Activated CD4-positive, alpha-beta T cell treated with anti-CD3 and anti-CD28 coated beads for 36 hours (primary cell): ENCODE measurements around the gene MACROD2. TPM values are rescaled to one million over a fixed set of nuclear protein-coding genes. Genes with fewer than 3 reads are reported as not detected.

ENCODE experiments used
- ATAC-seq: fragments of 200-7000 bp; cut with Tn5 transposase; one replicate; pipeline ENCODE4 v1.10.0; 2021; ENCODE audit warnings: mild to moderate bottlenecking, moderate library complexity
- CTCF ChIA-PET: fragments of 350-600 bp; sonication (Branson Sonifier 250); formaldehyde crosslinking; loops from one replicate; lab custom pipeline; 2021; ENCODE audit warnings: antibody characterized with exemption; lab: Charles Lee
- POLR2A ChIA-PET: fragments of 350-600 bp; sonication (Branson Sonifier 250); formaldehyde crosslinking; loops from one replicate; lab custom pipeline; 2021; ENCODE audit warnings: antibody characterized with exemption, inconsistent platforms; lab: Charles Lee
- DNase-seq: peaks from one replicate; pipeline ENCODE4 v3.0.0-alpha.2; 2020
- H3K27ac Mint-ChIP-seq: one replicate; pipeline ENCODE4 v1.8.0; 2021; ENCODE audit warnings: mixed read lengths
- H3K27me3 Mint-ChIP-seq: one replicate; pipeline ENCODE4 v1.8.0; 2021; ENCODE audit warnings: mixed read lengths
- H3K36me3 Mint-ChIP-seq: one replicate; pipeline ENCODE4 v1.8.0; 2021; ENCODE audit warnings: low read depth, mixed read lengths
- H3K4me1 Mint-ChIP-seq: one replicate; pipeline ENCODE4 v1.8.0; 2021; ENCODE audit warnings: mixed read lengths
- H3K4me3 Mint-ChIP-seq: one replicate; pipeline ENCODE4 v1.8.0; 2021; ENCODE audit warnings: mild to moderate bottlenecking, moderate library complexity, mixed read lengths
- H3K9me3 Mint-ChIP-seq: one replicate; pipeline ENCODE4 v1.8.0; 2021; ENCODE audit warnings: low read depth, mixed read lengths
- intact Hi-C, 2 experiments: fragments of 100-400 bp; cut with DNase I in 1 of 2; cut with micrococcal nuclease in 1 of 2; formaldehyde crosslinking; loops; one replicate each; pipeline versions ENCODE4 v1.14.2 to v1.15.1; 2022 to 2024; cut with DNase I, micrococcal nuclease
- total RNA-seq, 2 experiments: library from RNA; stranded (reverse); gene quantifications; one replicate each; pipeline ENCODE4 v1.2.3, GENCODE V29; 2021

MACROD2 gene
- total RNA-seq, 2 experiments from 2014 or later = not detected

DNA sequence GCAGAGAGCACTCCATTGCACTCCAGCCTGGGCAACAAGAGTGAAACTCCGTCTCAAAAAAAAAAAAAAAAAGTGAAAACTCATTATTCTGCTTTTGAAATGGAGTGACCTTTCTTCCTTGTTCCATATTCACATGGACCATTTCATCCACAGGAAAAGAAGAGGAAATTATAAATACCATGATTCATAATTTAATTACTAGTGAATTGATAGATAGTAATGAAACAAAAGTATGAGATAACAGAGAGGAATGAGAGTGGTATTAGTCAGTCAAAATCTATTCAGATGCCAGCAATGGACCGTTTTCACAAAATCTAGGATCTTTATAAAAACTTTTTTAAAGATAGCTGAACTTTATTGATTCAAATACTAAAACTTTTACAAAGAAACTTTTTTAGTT is 785.2 kb downstream of the MACROD2 start:
- no peaks in the 10 kb centered on the region for H3K27me3 Mint-ChIP-seq
- no peak overlapping the region for H3K27ac Mint-ChIP-seq
- no peak for DNase-seq
- H3K4me3 Mint-ChIP-seq = no peak overlapping the region
- no peaks in the 10 kb centered on the region for H3K36me3 Mint-ChIP-seq
- CTCF ChIA-PET = interaction anchor here (0.6 kb wide), 1 partner anchor 342 kb away, joined by 3 read pairs; no protein-coding TSS in a partner anchor
- intact Hi-C loops = no loop called here
- POLR2A ChIA-PET = no interaction called here
- H3K9me3 Mint-ChIP-seq = peaks cover 11% of the 10 kb centered on the region
- no peak for ATAC-seq
- no peaks in the 10 kb centered on the region for H3K4me1 Mint-ChIP-seq

DNA sequence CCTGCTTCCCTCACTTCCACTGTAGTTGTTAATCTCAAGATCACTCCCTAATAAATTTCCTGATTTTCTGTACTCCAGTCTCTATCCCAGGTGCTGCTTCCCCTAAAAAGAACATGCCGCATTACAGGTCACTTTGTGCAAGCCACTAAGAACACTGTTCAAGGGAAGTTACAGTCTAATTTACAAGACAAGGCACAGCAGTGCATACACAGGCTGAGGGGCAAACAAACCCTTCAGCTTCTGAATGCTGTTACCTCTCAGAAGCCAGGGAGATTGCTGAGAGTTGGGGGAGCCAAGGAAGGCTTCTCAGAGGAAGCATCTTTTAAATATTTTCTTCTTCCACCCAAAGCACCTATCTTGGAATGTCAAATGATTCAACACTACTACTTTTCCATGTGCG is 787.4 kb downstream of the MACROD2 start:
- no peaks in the 10 kb centered on the region for H3K27me3 Mint-ChIP-seq
- ATAC-seq (no peak), DNase-seq (no peak)
- ChIA-PET POLR2A (no interaction called here), CTCF (no interaction called here)
- H3K4me3 Mint-ChIP-seq = no peak overlapping the region
- H3K9me3 Mint-ChIP-seq = peaks cover 11% of the 10 kb centered on the region
- no peak overlapping the region for H3K27ac Mint-ChIP-seq
- H3K36me3 Mint-ChIP-seq = no peaks in the 10 kb centered on the region
- H3K4me1 Mint-ChIP-seq = no peaks in the 10 kb centered on the region
- intact Hi-C loops = no loop called here

- CTCF ChIA-PET = no interaction called here
Observed at GRCh38 chr20:14783766-14784165, 788.5 kb downstream of the MACROD2 start.

DNA sequence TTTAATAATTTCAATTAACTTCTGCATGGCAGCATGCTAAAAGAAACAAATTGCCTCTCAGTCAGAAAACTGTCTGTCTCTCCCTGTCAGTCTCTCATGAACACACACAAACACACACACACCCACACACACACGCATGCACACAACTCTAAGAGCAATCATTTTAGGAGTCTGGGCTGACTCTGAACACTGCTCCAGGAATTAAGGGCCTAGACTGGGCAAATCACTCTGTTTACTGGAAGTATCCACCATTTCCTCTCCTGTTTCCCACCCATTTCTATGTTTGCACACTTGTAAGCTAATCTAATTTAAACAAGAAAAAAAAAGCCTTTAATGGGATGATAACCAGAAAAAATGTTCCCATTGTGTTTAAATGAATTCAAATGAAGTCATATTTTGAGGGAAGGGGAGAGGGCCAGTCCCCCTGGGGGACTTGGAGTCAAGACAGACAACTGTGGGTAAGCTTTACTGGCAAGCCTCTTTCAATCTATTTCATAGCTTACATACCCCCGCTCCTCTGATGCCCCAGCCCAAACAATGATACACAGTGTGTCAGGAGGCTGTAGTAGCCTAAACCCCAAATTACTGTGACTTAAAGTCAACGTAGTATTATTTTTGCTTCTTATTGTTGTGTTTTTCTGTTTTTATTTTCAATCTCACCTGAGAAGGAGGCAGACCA is 789.9 kb downstream of the MACROD2 start:
- DNase-seq = no peak
- Mint-ChIP-seq H3K27ac (no peak overlapping the region), H3K36me3 (no peaks in the 10 kb centered on the region), H3K9me3 (peaks cover 8% of the 10 kb centered on the region), H3K4me1 (no peaks in the 10 kb centered on the region), H3K27me3 (no peaks in the 10 kb centered on the region), H3K4me3 (no peak overlapping the region)
- intact Hi-C loops = no loop called here
- ChIA-PET CTCF (interaction anchor here (0.7 kb wide), 1 partner anchor 355 kb away, joined by 4 read pairs; no protein-coding TSS in a partner anchor), POLR2A (no interaction called here)
- ATAC-seq = no peak

More at GRCh38 chr20:14783766-14784165, 788.5 kb downstream of the MACROD2 start:
- DNase-seq = no peak
- Mint-ChIP-seq H3K36me3 (no peaks in the 10 kb centered on the region), H3K4me3 (no peak overlapping the region), H3K9me3 (peaks cover 8% of the 10 kb centered on the region), H3K27ac (no peak overlapping the region), H3K4me1 (no peaks in the 10 kb centered on the region), H3K27me3 (no peaks in the 10 kb centered on the region)
- intact Hi-C loops = no loop called here
- POLR2A ChIA-PET = no interaction called here
- no peak for ATAC-seq

DNA sequence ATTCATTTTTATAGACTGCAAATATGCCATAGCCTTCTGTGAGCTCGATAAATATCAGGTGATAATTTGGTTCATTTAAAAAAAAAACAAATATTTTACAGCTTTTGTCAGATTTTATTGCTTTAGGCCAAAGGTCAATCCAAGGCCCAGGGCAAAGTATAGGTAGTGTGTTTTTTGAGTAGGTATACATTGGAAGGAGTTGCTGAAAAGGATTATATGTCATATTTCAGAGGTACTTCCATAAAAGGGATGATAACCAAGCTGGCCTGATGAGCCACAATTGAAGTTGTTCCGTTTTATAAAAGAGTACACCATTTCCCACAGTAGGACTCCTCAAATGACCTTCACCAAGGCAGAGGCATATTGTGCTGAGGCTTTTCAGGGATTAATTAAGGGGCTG is 794.9 kb downstream of the MACROD2 start:
- POLR2A ChIA-PET = no interaction called here
- CTCF ChIA-PET = interaction anchor here (0.6 kb wide), 1 partner anchor 406 kb away, joined by 3 read pairs; no protein-coding TSS in a partner anchor
- ATAC-seq (no peak), DNase-seq (no peak)
- no peaks in the 10 kb centered on the region for H3K36me3 Mint-ChIP-seq
- no peaks in the 10 kb centered on the region for H3K4me1 Mint-ChIP-seq
- H3K4me3 Mint-ChIP-seq = no peak overlapping the region
- intact Hi-C loops = no loop called here
- no peak overlapping the region for H3K27ac Mint-ChIP-seq
- no peaks in the 10 kb centered on the region for H3K27me3 Mint-ChIP-seq
- H3K9me3 Mint-ChIP-seq = peaks cover 8% of the 10 kb centered on the region

DNA sequence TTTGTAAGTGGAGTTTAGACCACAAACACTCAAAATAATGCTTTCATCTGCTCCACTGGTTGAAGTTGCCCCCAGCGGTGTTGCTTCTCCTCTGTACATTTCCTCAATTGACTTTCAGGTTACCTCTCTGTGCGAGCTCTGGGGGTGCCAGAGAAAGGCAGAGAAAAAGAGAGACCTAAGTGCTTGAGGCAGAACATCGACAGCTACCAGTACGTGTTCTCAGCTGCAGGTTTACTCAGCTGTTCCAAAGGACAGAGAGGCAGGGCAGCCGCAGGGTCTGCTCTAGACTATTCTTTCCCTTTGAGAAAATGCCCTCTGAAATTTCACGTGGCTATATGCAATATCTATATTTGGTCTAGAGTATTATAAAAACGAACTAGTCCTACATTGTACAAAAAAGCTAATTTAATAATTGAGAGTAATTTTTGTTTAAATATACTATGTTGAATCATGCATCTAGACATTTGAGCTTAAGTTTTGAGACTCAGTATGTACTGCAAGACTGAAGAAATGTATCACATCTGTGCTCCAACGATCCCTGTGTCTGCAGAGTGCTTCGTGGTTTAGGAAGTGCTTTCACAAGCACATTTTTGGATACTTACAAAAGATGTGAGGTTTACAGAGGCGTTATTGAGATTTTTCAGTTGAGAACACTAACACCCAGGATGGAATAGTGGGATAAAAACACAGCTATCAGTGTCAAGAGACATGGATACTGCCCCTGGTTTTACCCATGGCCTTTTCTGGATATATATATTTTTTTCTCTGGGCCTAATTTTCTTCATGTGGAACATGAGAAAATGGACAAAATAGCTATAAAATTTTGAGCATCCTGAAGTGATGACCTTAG is 795.7 kb downstream of the MACROD2 start:
- Mint-ChIP-seq H3K27me3 (no peaks in the 10 kb centered on the region), H3K4me1 (no peaks in the 10 kb centered on the region), H3K27ac (no peak overlapping the region), H3K36me3 (no peaks in the 10 kb centered on the region), H3K4me3 (no peak overlapping the region), H3K9me3 (peaks cover 2% of the 10 kb centered on the region)
- DNase-seq = no peak
- intact Hi-C loops = no loop called here
- ChIA-PET POLR2A (no interaction called here), CTCF (no interaction called here)
- ATAC-seq = no peak

GRCh38 chr20:14792915-14793314 is 797.6 kb downstream of the MACROD2 start:
- no peaks in the 10 kb centered on the region for H3K27me3 Mint-ChIP-seq
- H3K9me3 Mint-ChIP-seq = peaks cover 2% of the 10 kb centered on the region
- H3K27ac Mint-ChIP-seq = no peak overlapping the region
- H3K4me1 Mint-ChIP-seq = no peaks in the 10 kb centered on the region
- H3K4me3 Mint-ChIP-seq = no peak overlapping the region
- no peaks in the 10 kb centered on the region for H3K36me3 Mint-ChIP-seq
- DNase-seq (no peak), ATAC-seq (no peak)
- intact Hi-C loops = no loop called here
- POLR2A ChIA-PET = no interaction called here
- CTCF ChIA-PET = no interaction called here

DNA sequence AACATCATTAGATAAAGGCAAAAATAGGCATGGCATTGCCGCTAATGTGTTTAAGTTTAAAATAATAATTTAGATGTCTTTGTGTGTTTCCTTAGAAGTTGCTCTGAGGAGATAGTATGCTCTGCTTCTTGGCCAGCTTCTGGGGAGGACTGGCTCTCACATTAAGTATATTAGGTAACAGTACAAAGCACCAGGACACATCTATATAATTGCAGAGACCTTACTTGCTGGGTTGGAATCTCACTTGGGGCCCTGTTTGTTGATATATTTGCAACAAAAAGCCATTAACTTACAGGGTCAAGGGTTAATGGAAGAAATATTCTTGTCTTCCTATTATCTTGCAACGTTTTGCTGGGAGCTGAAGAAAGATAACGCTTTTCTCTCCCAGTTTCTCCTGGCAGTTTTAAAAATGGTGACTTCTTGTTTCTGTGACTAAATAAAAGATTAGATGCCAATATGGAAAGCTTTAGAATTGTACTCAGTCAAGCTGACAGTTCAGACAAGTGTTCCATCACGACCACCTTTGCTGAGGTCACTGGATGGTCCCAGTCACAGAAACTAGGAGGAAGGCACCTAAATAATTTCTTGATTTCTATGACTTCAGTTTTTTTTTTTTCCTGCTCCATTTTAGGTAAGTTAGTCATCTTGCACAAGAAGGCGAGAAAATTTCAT is 804.4 kb downstream of the MACROD2 start:
- Mint-ChIP-seq H3K27ac (no peak overlapping the region), H3K9me3 (peaks cover 2% of the 10 kb centered on the region), H3K27me3 (no peaks in the 10 kb centered on the region), H3K4me1 (no peaks in the 10 kb centered on the region), H3K36me3 (no peaks in the 10 kb centered on the region), H3K4me3 (no peak overlapping the region)
- DNase-seq (no peak), ATAC-seq (no peak)
- CTCF ChIA-PET = no interaction called here
- intact Hi-C loops = no loop called here
- POLR2A ChIA-PET = no interaction called here

DNA sequence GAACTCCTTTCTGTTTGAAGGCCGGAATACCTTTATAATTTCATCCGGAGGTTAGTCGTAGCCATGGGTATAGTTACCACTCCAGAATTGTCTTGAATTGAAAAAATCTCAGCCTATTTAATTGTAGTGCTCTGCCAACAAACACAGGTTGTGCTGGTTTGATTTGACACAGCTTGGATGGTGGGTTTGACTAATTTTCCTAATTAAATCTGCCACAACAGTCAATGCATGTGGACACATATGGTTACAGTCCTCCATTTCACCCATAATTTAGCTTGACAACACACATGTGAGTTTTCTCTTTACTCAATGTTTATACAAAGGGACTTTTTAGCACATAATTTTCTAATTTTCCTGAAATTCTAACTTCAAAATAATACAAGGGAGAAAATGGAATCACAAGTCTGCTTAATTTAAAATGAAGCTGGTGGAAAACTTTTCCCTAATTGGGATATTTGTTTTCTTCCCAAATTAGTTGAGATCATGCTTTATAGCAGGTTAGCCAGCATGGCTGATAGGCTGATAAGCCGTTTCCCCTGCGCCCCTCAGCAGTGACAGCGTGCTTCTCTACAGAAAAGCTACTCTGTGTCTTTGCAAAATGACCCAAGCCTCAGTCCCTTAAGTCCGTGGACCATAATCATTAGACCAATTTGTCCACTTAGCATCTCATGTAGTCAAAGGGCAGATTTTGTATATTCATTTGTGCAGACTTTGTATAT is 805.5 kb downstream of the MACROD2 start:
- CTCF ChIA-PET = no interaction called here
- H3K9me3 Mint-ChIP-seq = peaks cover 2% of the 10 kb centered on the region
- no peak for DNase-seq
- no peaks in the 10 kb centered on the region for H3K27me3 Mint-ChIP-seq
- no peak for ATAC-seq
- no peak overlapping the region for H3K27ac Mint-ChIP-seq
- intact Hi-C loops = no loop called here
- POLR2A ChIA-PET = no interaction called here
- no peak overlapping the region for H3K4me3 Mint-ChIP-seq
- no peaks in the 10 kb centered on the region for H3K36me3 Mint-ChIP-seq
- H3K4me1 Mint-ChIP-seq = no peaks in the 10 kb centered on the region

GRCh38 chr20:14801591-14802325 is 806.4 kb downstream of the MACROD2 start:
- H3K4me1 Mint-ChIP-seq = no peaks in the 10 kb centered on the region
- intact Hi-C loops = no loop called here
- H3K4me3 Mint-ChIP-seq = no peak overlapping the region
- ChIA-PET POLR2A (no interaction called here), CTCF (no interaction called here)
- ATAC-seq = no peak
- H3K9me3 Mint-ChIP-seq = peaks cover 2% of the 10 kb centered on the region
- H3K27ac Mint-ChIP-seq = no peak overlapping the region
- no peaks in the 10 kb centered on the region for H3K27me3 Mint-ChIP-seq
- H3K36me3 Mint-ChIP-seq = no peaks in the 10 kb centered on the region
- DNase-seq = no peak

DNA sequence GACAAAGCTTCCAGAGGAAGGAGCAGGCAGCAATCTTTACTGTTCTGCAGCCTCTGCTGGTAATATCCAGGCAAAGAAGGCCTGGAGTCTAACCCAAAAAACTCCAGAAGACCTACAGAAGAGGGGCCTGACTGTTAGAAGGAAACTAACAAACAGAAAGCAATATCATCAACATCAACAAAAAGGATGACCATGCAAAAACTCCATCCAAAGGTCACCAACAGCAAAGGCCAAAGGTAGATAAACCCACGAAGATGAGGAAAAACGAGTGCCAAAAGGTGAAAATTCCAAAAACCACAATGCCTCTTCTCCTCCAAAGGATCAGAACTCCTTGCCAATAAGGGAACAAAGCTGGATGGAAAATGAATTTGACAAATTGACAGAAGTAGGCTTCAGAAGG is 811.9 kb downstream of the MACROD2 start:
- no peak for DNase-seq

More for the DNA sequence above, 811.9 kb downstream of the MACROD2 start:
- Mint-ChIP-seq H3K4me3 (no peak overlapping the region), H3K4me1 (no peaks in the 10 kb centered on the region), H3K9me3 (peaks cover 23% of the 10 kb centered on the region), H3K27ac (no peak overlapping the region), H3K36me3 (no peaks in the 10 kb centered on the region), H3K27me3 (no peaks in the 10 kb centered on the region)
- POLR2A ChIA-PET = no interaction called here
- intact Hi-C loops = no loop called here
- no peak for ATAC-seq
- CTCF ChIA-PET = interaction anchor here (0.6 kb wide), 1 partner anchor 1611 kb away, joined by 5 read pairs; no protein-coding TSS in a partner anchor
